ENCODE data around the gene AHNAK2.
"Not testable (repeated sequence)": the region's sequence is repeated elsewhere in the genome, so short reads cannot be mapped to it uniquely, and the experiment has no call there.

Gene AHNAK2

GRCh38 chr14:104923640-104924420, 54.3 kb downstream of the AHNAK2 start:
- no peak overlapping the region for H3K4me3 ChIP-seq (ENCODE audit: low read length)
- TF ChIP-seq, protein P1, sequence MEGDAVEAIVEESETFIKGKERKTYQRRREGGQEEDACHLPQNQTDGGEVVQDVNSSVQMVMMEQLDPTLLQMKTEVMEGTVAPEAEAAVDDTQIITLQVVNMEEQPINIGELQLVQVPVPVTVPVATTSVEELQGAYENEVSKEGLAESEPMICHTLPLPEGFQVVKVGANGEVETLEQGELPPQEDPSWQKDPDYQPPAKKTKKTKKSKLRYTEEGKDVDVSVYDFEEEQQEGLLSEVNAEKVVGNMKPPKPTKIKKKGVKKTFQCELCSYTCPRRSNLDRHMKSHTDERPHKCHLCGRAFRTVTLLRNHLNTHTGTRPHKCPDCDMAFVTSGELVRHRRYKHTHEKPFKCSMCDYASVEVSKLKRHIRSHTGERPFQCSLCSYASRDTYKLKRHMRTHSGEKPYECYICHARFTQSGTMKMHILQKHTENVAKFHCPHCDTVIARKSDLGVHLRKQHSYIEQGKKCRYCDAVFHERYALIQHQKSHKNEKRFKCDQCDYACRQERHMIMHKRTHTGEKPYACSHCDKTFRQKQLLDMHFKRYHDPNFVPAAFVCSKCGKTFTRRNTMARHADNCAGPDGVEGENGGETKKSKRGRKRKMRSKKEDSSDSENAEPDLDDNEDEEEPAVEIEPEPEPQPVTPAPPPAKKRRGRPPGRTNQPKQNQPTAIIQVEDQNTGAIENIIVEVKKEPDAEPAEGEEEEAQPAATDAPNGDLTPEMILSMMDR (conservative IDR thresholded peaks at IDR 0.05; ENCODE audit: low read depth, low read length) = no peak
- no peak for DNase-seq (ENCODE audit: low read depth)

DNA sequence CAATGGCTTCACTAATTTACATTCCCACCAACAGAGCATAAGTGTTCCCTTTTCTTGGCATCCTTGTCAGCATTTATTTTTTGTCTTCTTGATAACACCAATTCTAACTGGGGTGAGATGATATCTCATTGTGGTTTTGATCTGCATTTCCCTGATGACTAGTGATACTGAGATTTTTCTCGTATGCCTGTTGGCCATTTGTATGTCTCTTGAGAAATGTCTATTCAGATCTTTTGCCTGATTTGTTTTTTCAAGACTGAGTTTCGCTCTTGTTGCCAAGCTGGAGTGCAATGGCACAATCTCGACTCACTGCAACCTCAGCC, 58.2 kb downstream of the AHNAK2 start:
- H3K4me3 ChIP-seq (ENCODE audit: low read length) = no peak overlapping the region
- TF ChIP-seq, protein P1 (conservative IDR thresholded peaks at IDR 0.05; ENCODE audit: low read depth, low read length) = no peak
- DNase-seq (ENCODE audit: low read depth) = no peak

GRCh38 chr14:104919152-104919992, 58.8 kb downstream of the AHNAK2 start:
- H3K4me3 ChIP-seq (ENCODE audit: low read length); DNase-seq (ENCODE audit: low read depth): not testable (repeated sequence)

- TF ChIP-seq, protein P1 (conservative IDR thresholded peaks at IDR 0.05; ENCODE audit: low read depth, low read length) = no peak
- H3K4me3 ChIP-seq (ENCODE audit: low read length) = no peak overlapping the region
- no peak for DNase-seq (ENCODE audit: low read depth)
These were observed 60.2 kb downstream of the AHNAK2 start for GRCh38 chr14:104917993-104918392.

- DNase-seq (ENCODE audit: low read depth) = no peak
- H3K4me3 ChIP-seq (ENCODE audit: low read length) = no peak overlapping the region
- TF ChIP-seq, protein P1 (conservative IDR thresholded peaks at IDR 0.05; ENCODE audit: low read depth, low read length) = no peak
These were observed 61.1 kb downstream of the AHNAK2 start for GRCh38 chr14:104917116-104917515.

GRCh38 chr14:104913435-104913834, 64.7 kb downstream of the AHNAK2 start:
- TF ChIP-seq, protein P1 (conservative IDR thresholded peaks at IDR 0.05; ENCODE audit: low read depth, low read length) = no peak
- peak; percentile 9 for DNase-seq (ENCODE audit: low read depth)
- no peak overlapping the region for H3K4me3 ChIP-seq (ENCODE audit: low read length)

DNA sequence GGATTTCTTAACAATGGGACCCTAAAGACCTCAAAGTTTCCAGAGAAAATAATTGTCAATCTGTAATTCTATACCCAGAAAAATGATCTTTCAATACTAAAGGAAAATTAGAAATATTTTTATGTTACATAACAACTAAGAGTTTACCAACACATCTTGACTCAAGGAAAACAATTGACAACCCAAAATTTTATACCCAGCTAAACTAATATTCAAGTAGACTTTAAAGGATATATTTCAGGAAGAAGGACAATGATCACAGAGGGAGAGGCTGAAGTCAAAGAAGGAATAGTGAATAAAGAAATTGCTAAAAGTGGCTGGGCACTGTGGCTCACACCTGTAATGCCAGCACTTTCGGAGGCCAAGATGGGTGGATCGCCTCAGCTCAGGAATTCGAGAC, 66.1 kb downstream of the AHNAK2 start:
- DNase-seq (ENCODE audit: low read depth) = no peak
- no peak overlapping the region for H3K4me3 ChIP-seq (ENCODE audit: low read length)
- TF ChIP-seq, protein P1 (conservative IDR thresholded peaks at IDR 0.05; ENCODE audit: low read depth, low read length) = no peak
